ENCODE data around the gene HADH. TPM values are rescaled to one million over a fixed set of nuclear protein-coding genes. Genes with fewer than 3 reads are reported as not detected.

The HADH gene
- total RNA-seq, 1 experiment from 2014 or later, result 39.8 TPM

DNA sequence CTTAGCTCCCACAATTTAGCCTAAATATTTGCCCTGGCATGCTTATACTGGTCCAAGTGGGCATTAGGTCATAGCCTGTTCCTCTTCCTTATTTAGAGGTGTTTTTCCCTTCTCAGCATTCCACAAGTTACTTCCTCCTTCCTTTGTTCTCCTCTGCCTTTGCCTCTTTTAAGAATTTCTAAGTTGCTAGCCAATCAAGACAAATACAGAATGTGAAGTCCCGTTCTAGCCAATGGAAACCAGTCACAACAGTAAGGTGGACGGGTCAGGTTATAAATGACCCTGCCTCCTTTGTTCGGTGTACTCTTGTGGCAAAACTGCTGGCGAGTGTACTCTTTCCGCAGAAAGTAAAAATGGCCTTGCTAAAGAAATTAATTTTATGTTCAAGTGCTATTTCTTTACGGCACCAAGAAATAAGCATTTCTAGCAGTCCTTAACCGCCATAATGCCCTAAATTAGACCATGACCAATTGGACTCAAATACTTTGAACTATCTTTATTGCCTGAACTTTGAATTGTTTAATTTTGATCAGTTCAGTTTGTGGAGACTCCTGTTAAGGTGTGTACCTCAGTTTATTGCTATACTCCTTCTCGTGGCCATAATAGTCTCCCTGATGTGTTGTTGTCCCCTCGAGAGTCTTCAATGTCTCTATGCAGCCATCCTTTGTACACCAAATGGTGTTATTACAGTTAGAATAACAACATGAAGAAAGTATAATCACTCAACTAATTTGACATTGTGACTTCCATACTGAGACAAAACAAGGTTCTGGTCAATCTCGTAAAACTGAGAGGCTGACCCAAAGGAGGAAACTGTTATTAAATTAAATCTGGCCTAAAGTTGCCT, 1.6 kb upstream of the HADH start:
- TF ChIP-seq HMGA2 (CRISPR knock-in tag; IDR thresholded peaks at IDR 0.05), result no peak
- TF ChIP-seq, protein P1, sequence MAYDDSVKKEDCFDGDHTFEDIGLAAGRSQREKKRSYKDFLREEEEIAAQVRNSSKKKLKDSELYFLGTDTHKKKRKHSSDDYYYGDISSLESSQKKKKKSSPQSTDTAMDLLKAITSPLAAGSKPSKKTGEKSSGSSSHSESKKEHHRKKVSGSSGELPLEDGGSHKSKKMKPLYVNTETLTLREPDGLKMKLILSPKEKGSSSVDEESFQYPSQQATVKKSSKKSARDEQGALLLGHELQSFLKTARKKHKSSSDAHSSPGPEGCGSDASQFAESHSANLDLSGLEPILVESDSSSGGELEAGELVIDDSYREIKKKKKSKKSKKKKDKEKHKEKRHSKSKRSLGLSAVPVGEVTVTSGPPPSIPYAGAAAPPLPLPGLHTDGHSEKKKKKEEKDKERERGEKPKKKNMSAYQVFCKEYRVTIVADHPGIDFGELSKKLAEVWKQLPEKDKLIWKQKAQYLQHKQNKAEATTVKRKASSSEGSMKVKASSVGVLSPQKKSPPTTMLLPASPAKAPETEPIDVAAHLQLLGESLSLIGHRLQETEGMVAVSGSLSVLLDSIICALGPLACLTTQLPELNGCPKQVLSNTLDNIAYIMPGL (CRISPR knock-in tag; IDR thresholded peaks at IDR 0.05), result no peak
- TF ChIP-seq ZNF423 (CRISPR knock-in tag; IDR thresholded peaks at IDR 0.05), result no peak
- TF ChIP-seq, protein P2, sequence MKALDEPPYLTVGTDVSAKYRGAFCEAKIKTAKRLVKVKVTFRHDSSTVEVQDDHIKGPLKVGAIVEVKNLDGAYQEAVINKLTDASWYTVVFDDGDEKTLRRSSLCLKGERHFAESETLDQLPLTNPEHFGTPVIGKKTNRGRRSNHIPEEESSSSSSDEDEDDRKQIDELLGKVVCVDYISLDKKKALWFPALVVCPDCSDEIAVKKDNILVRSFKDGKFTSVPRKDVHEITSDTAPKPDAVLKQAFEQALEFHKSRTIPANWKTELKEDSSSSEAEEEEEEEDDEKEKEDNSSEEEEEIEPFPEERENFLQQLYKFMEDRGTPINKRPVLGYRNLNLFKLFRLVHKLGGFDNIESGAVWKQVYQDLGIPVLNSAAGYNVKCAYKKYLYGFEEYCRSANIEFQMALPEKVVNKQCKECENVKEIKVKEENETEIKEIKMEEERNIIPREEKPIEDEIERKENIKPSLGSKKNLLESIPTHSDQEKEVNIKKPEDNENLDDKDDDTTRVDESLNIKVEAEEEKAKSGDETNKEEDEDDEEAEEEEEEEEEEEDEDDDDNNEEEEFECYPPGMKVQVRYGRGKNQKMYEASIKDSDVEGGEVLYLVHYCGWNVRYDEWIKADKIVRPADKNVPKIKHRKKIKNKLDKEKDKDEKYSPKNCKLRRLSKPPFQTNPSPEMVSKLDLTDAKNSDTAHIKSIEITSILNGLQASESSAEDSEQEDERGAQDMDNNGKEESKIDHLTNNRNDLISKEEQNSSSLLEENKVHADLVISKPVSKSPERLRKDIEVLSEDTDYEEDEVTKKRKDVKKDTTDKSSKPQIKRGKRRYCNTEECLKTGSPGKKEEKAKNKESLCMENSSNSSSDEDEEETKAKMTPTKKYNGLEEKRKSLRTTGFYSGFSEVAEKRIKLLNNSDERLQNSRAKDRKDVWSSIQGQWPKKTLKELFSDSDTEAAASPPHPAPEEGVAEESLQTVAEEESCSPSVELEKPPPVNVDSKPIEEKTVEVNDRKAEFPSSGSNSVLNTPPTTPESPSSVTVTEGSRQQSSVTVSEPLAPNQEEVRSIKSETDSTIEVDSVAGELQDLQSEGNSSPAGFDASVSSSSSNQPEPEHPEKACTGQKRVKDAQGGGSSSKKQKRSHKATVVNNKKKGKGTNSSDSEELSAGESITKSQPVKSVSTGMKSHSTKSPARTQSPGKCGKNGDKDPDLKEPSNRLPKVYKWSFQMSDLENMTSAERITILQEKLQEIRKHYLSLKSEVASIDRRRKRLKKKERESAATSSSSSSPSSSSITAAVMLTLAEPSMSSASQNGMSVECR (CRISPR knock-in tag; IDR thresholded peaks at IDR 0.05; ENCODE audit: borderline replicate concordance), result no peak
- TF ChIP-seq MYBL2 (CRISPR knock-in tag; IDR thresholded peaks at IDR 0.05), result no peak
- TF ChIP-seq SMAD4 (CRISPR knock-in tag; IDR thresholded peaks at IDR 0.05), result no peak
- no peak for TF ChIP-seq ESRRA (CRISPR knock-in tag; IDR thresholded peaks at IDR 0.05; ENCODE audit: borderline replicate concordance)
- TF ChIP-seq TCF7 (CRISPR knock-in tag; IDR thresholded peaks at IDR 0.05; ENCODE audit: low read depth), result no peak
- TF ChIP-seq, protein P3, sequence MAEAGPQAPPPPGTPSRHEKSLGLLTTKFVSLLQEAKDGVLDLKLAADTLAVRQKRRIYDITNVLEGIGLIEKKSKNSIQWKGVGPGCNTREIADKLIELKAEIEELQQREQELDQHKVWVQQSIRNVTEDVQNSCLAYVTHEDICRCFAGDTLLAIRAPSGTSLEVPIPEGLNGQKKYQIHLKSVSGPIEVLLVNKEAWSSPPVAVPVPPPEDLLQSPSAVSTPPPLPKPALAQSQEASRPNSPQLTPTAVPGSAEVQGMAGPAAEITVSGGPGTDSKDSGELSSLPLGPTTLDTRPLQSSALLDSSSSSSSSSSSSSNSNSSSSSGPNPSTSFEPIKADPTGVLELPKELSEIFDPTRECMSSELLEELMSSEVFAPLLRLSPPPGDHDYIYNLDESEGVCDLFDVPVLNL (CRISPR knock-in tag; IDR thresholded peaks at IDR 0.05; ENCODE audit: borderline replicate concordance, low read depth), result no peak
- TF ChIP-seq, protein P4, sequence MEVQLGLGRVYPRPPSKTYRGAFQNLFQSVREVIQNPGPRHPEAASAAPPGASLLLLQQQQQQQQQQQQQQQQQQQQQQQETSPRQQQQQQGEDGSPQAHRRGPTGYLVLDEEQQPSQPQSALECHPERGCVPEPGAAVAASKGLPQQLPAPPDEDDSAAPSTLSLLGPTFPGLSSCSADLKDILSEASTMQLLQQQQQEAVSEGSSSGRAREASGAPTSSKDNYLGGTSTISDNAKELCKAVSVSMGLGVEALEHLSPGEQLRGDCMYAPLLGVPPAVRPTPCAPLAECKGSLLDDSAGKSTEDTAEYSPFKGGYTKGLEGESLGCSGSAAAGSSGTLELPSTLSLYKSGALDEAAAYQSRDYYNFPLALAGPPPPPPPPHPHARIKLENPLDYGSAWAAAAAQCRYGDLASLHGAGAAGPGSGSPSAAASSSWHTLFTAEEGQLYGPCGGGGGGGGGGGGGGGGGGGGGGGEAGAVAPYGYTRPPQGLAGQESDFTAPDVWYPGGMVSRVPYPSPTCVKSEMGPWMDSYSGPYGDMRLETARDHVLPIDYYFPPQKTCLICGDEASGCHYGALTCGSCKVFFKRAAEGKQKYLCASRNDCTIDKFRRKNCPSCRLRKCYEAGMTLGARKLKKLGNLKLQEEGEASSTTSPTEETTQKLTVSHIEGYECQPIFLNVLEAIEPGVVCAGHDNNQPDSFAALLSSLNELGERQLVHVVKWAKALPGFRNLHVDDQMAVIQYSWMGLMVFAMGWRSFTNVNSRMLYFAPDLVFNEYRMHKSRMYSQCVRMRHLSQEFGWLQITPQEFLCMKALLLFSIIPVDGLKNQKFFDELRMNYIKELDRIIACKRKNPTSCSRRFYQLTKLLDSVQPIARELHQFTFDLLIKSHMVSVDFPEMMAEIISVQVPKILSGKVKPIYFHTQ (CRISPR knock-in tag; IDR thresholded peaks at IDR 0.05), result no peak
- TF ChIP-seq GTF2I (CRISPR knock-in tag; conservative IDR thresholded peaks at IDR 0.05), result no peak
- TF ChIP-seq FOXP1 (CRISPR knock-in tag; IDR thresholded peaks at IDR 0.05; ENCODE audit: borderline replicate concordance), result no peak
- no peak for TF ChIP-seq JUN (CRISPR knock-in tag; IDR thresholded peaks at IDR 0.05)
- TF ChIP-seq NR2C2 (CRISPR knock-in tag; IDR thresholded peaks at IDR 0.05), result no peak
- TF ChIP-seq NR3C1 (CRISPR knock-in tag; conservative IDR thresholded peaks at IDR 0.05; ENCODE audit: low read depth), result no peak
- TF ChIP-seq, protein P5, sequence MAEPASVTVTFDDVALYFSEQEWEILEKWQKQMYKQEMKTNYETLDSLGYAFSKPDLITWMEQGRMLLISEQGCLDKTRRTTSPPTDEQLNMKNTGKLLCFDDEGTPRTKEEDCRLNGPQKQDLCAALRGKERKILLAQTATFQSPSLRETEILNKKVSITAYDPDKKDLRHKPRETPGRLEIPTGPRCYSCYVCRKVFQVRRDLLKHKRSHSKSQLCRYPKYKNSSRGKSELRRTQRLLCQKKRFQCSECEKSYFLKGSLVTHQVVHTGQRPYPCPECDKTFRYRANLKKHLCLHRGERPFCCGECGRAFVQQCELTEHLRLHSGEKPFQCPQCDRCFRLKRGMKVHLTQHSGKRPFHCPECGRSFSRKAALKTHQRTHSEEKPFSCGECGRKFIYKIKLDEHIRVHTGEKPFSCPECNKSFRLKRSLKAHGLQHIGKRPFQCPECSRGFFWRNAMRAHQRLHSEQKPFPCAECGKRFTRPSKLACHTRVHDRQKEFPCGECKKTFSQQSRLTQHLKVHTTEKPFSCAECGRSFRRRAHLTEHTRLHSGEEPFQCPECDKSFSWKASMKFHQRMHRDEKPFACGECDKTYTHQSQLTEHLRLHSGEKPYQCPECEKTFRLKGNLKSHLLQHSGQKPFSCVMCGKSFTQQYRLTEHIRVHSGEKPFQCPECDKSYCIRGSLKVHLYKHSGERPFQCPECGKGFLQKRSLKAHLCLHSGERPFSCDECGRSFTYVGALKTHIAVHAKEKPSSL (CRISPR knock-in tag; conservative IDR thresholded peaks at IDR 0.05), result no peak
- TF ChIP-seq, protein P6, sequence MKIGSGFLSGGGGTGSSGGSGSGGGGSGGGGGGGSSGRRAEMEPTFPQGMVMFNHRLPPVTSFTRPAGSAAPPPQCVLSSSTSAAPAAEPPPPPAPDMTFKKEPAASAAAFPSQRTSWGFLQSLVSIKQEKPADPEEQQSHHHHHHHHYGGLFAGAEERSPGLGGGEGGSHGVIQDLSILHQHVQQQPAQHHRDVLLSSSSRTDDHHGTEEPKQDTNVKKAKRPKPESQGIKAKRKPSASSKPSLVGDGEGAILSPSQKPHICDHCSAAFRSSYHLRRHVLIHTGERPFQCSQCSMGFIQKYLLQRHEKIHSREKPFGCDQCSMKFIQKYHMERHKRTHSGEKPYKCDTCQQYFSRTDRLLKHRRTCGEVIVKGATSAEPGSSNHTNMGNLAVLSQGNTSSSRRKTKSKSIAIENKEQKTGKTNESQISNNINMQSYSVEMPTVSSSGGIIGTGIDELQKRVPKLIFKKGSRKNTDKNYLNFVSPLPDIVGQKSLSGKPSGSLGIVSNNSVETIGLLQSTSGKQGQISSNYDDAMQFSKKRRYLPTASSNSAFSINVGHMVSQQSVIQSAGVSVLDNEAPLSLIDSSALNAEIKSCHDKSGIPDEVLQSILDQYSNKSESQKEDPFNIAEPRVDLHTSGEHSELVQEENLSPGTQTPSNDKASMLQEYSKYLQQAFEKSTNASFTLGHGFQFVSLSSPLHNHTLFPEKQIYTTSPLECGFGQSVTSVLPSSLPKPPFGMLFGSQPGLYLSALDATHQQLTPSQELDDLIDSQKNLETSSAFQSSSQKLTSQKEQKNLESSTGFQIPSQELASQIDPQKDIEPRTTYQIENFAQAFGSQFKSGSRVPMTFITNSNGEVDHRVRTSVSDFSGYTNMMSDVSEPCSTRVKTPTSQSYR (CRISPR knock-in tag; IDR thresholded peaks at IDR 0.05), result no peak
- no peak for TF ChIP-seq ZNF416 (CRISPR knock-in tag; IDR thresholded peaks at IDR 0.05)
- no peak for TF ChIP-seq ZNF121 (CRISPR knock-in tag; IDR thresholded peaks at IDR 0.05)
- Mint-ChIP-seq H3K27me3 (ENCODE audit: low read depth) (peaks cover 9% of the 10 kb centered on the region), H3K9me3 (no peaks in the 10 kb centered on the region), H3K4me1 (peaks cover 26% of the 10 kb centered on the region), H3K27ac (no peak overlapping the region), H3K36me3 (no peaks in the 10 kb centered on the region), H3K4me3 (no peak overlapping the region)
- DNase-seq (ENCODE audit: low spot score), result no peak
- ATAC-seq, result no peak
- ChIA-PET CTCF (interaction anchor here (1.1 kb wide), 1 partner anchor 31 kb away, joined by 3 read pairs; no protein-coding TSS in a partner anchor), POLR2A (no interaction called here)
